A673 (cell line): Measurements from ENCODE around the gene MFSD6. TPM values are rescaled to one million over a fixed set of nuclear protein-coding genes. Genes with fewer than 3 reads are reported as not detected.

ENCODE experiments used
- BruUV-seq: library from RNA; stranded (reverse); fragments of 400-500 nt; replicated peaks from 2 replicates; lab custom pipeline; 2021; lab: Mats Ljungman, UMichigan
- CTCF ChIA-PET: fragments of 300-600 bp; sonication (Branson Sonifier 250); formaldehyde crosslinking; loops from one replicate; lab custom pipeline; 2022; ENCODE audit warnings: antibody characterized with exemption; lab: Charles Lee
- POLR2A ChIA-PET: fragments of 300-600 bp; sonication (Branson Sonifier 250); formaldehyde crosslinking; loops from one replicate; lab custom pipeline; 2022; ENCODE audit warnings: antibody characterized with exemption; ENCODE audit not compliant: low non-redundant PET; lab: Charles Lee
- DNase-seq: peaks from one replicate; pipeline ENCODE4 v3.0.0-alpha.2; 2015; ENCODE audit warnings: low spot score
- H3K27ac ChIP-seq: fragments of 200-600 bp; sonication (generic); 2 replicates; pipeline ENCODE4 v1.5.1; 2016; ENCODE audit warnings: mixed run types, low read depth, mild to moderate bottlenecking, mixed read lengths, antibody characterized with exemption, low read length; ENCODE audit not compliant: poor library complexity, severe bottlenecking
- H3K27me3 ChIP-seq: fragments of 200-600 bp; sonication (generic); replicated peaks from 2 replicates; pipeline ENCODE4 v1.6.1; 2017; ENCODE audit warnings: mixed run types, low read depth, mild to moderate bottlenecking, mixed read lengths, antibody characterized with exemption, low read length; ENCODE audit not compliant: insufficient read depth, poor library complexity
- H3K36me3 ChIP-seq: fragments of 200-600 bp; sonication (generic); 2 replicates; pipeline ENCODE4 v1.6.1; 2016; ENCODE audit warnings: mixed run types, mild to moderate bottlenecking, mixed read lengths, antibody characterized with exemption, low read length; ENCODE audit not compliant: insufficient read depth, poor library complexity, severe bottlenecking
- H3K4me1 ChIP-seq: fragments of 200-600 bp; sonication (generic); 2 replicates; pipeline ENCODE4 v1.6.1; 2017; ENCODE audit warnings: mixed run types, mild to moderate bottlenecking, mixed read lengths, antibody characterized with exemption, low read length; ENCODE audit not compliant: insufficient read depth, poor library complexity, severe bottlenecking
- H3K4me3 ChIP-seq: fragments of 200-600 bp; sonication (generic); 2 replicates; pipeline ENCODE4 v1.5.1; 2016; ENCODE audit warnings: low read depth, mixed run types, mild to moderate bottlenecking, mixed read lengths, low read length; ENCODE audit not compliant: poor library complexity, severe bottlenecking
- H3K9me3 ChIP-seq: fragments of 200-600 bp; sonication (generic); 2 replicates; pipeline ENCODE4 v1.6.1; 2016; ENCODE audit warnings: mixed run types, low read depth, mild to moderate bottlenecking, mixed read lengths, antibody characterized with exemption, low read length; ENCODE audit not compliant: poor library complexity, severe bottlenecking
- CTCF ChIP-seq: fragments of 300-800, 200-600 bp; sonication (generic); conservative IDR thresholded peaks from 2 replicates; pipeline ENCODE4 v1.5.1; 2017; ENCODE audit warnings: low read depth, mild to moderate bottlenecking, antibody characterized with exemption, low read length, moderate library complexity, mixed read lengths
- EZH2 ChIP-seq: fragments of 200-600 bp; sonication (generic); IDR thresholded peaks from 2 replicates; pipeline ENCODE4 v1.6.1; 2017; ENCODE audit warnings: borderline replicate concordance, low read depth, mild to moderate bottlenecking, mixed read lengths, antibody characterized with exemption, low read length; ENCODE audit not compliant: poor library complexity, severe bottlenecking
- intact Hi-C: fragments of 100-400 bp; cut with micrococcal nuclease; formaldehyde crosslinking; loops from one replicate; pipeline ENCODE4 v1.10.0; 2022; ENCODE audit not compliant: unreplicated experiment
- total RNA-seq: library from RNA; stranded (reverse); gene quantifications from 2 replicates; pipeline ENCODE4 v1.2.3, GENCODE V29; 2021

MFSD6 gene
- total RNA-seq, 1 experiment from 2014 or later: 8.4 TPM

DNA sequence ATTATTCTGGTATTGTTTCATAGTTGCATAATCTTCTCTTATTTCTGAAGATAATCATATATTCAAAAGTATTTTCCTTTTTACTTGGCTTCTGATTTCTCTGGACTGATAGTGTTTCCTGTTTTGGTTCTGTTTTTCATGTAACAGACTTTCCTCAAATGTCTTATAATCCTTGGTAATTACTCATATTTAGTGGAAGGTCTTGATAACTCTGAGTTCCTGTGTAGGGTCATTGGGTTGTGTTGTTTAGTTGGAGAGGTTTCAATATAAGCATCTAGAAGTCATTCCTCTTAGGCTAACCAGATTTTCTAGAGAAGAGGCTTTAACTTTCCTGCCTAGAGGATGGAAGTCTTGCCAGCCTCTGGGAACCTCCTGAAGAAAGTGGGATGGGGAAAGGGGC, 23.8 kb downstream of the MFSD6 start:
- BruUV-seq: no TSS peak
- H3K9me3 ChIP-seq: no peaks in the 10 kb centered on the region
- no peaks in the 10 kb centered on the region for H3K27me3 ChIP-seq
- no peaks in the 10 kb centered on the region for H3K36me3 ChIP-seq
- H3K27ac ChIP-seq: no peak overlapping the region
- no peak for TF ChIP-seq CTCF
- CTCF ChIA-PET: no interaction called here
- intact Hi-C loops: no loop called here
- H3K4me1 ChIP-seq: no peaks in the 10 kb centered on the region
- DNase-seq: no peak
- H3K4me3 ChIP-seq: no peak overlapping the region
- POLR2A ChIA-PET: no interaction called here

DNA sequence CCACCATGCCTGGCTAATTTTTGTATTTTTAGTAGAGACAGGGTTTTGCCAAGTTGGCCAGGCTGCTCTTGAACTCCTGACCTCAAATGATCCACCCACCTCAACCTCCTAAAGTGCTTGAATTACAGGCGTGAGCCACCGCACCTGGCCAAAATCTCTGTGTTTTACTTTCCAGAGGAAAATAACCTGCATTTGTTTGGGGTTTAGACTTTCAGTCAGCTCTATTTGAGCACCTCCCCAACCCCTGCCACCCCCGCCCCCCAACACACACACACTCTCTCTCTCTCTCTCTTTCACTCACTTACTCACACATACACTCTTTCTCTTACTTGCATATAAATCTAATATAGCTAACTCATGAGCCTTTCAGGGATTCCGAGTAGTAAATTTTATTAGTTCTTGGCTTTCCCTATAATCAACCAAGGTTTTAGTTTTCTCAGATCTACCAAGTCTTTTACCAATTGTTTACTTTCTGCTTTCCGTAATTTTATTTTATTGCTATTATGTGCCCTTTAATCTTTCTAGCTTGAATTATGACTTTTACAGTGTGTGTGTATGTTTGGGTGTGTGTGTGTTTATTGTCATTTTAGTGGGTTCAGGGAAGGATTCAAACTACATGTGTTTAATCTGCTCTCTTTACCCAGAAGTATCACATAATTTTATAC, 24.5 kb downstream of the MFSD6 start:
- BruUV-seq: no TSS peak
- CTCF ChIA-PET: no interaction called here
- POLR2A ChIA-PET: no interaction called here
- intact Hi-C loops: no loop called here
- H3K4me1 ChIP-seq: no peaks in the 10 kb centered on the region
- H3K27ac ChIP-seq: no peak overlapping the region
- no peaks in the 10 kb centered on the region for H3K36me3 ChIP-seq
- no peak for DNase-seq
- TF ChIP-seq CTCF: no peak
- no peak for TF ChIP-seq EZH2
- H3K27me3 ChIP-seq: no peaks in the 10 kb centered on the region
- no peaks in the 10 kb centered on the region for H3K9me3 ChIP-seq
- H3K4me3 ChIP-seq: no peak overlapping the region

- H3K27ac ChIP-seq: no peak overlapping the region
- no peaks in the 10 kb centered on the region for H3K4me1 ChIP-seq
- no peak for TF ChIP-seq EZH2
- no peak for TF ChIP-seq CTCF
- no peak overlapping the region for H3K4me3 ChIP-seq
- CTCF ChIA-PET: no interaction called here
- no peaks in the 10 kb centered on the region for H3K36me3 ChIP-seq
- intact Hi-C loops: no loop called here
- H3K9me3 ChIP-seq: no peaks in the 10 kb centered on the region
- BruUV-seq: no TSS peak
- POLR2A ChIA-PET: no interaction called here
- DNase-seq: no peak
- H3K27me3 ChIP-seq: no peaks in the 10 kb centered on the region
Measured at GRCh38 chr2:190435031-190435670, 27.0 kb downstream of the MFSD6 start.
